Osteocyte (in vitro differentiated cells): ENCODE results near the gene MRGPRX2. TPM values are rescaled to one million over a fixed set of nuclear protein-coding genes. Genes with fewer than 3 reads are reported as not detected.

Experiments
- DNase-seq: peaks from one replicate; pipeline ENCODE4 v3.0.0; 2021; ENCODE audit warnings: mixed read lengths; ENCODE audit not compliant: unreplicated experiment; ENCODE audit errors: extremely low spot score
- H3K27ac Mint-ChIP-seq: one replicate; pipeline ENCODE4 v1.8.0; 2021; ENCODE audit warnings: mild to moderate bottlenecking, mixed read lengths; ENCODE audit not compliant: unreplicated experiment
- H3K27me3 Mint-ChIP-seq: one replicate; pipeline ENCODE4 v1.8.0; 2021; ENCODE audit warnings: mixed read lengths; ENCODE audit not compliant: unreplicated experiment
- H3K36me3 Mint-ChIP-seq: one replicate; pipeline ENCODE4 v1.8.0; 2021; ENCODE audit warnings: mixed read lengths; ENCODE audit not compliant: unreplicated experiment
- H3K4me1 Mint-ChIP-seq: one replicate; pipeline ENCODE4 v1.8.0; 2021; ENCODE audit warnings: mixed read lengths; ENCODE audit not compliant: unreplicated experiment
- H3K4me3 Mint-ChIP-seq: one replicate; pipeline ENCODE4 v1.8.0; 2021; ENCODE audit warnings: mild to moderate bottlenecking, moderate library complexity, mixed read lengths; ENCODE audit not compliant: unreplicated experiment
- H3K9me3 Mint-ChIP-seq: one replicate; pipeline ENCODE4 v1.8.0; 2021; ENCODE audit warnings: mixed read lengths; ENCODE audit not compliant: unreplicated experiment
- CTCF ChIP-seq: fragments of 200-600 bp; sonication (generic); IDR thresholded peaks from 2 replicates; pipeline ENCODE4 v1.5.0; 2021; ENCODE audit warnings: antibody characterized with exemption, mild to moderate bottlenecking, moderate library complexity
- total RNA-seq: library from RNA; stranded (reverse); gene quantifications from 2 replicates; pipeline ENCODE4 v1.2.1, GENCODE V29; 2021

Gene MRGPRX2
- total RNA-seq, 1 donor from 2014 or later = not detected

GRCh38 chr11:19071255-19071654 is 10.7 kb upstream of the MRGPRX2 start:
- Mint-ChIP-seq H3K4me3 (peak overlapping the region; percentile 44), H3K9me3 (peaks cover 8% of the 10 kb centered on the region), H3K27me3 (peaks cover 44% of the 10 kb centered on the region), H3K27ac (no peak overlapping the region), H3K36me3 (no peaks in the 10 kb centered on the region), H3K4me1 (peaks cover 3% of the 10 kb centered on the region)
- peak; percentile 91 for TF ChIP-seq CTCF
- DNase-seq = no peak

GRCh38 chr11:19059833-19060232 is 684 bp downstream of the MRGPRX2 start:
- Mint-ChIP-seq H3K4me3 (no peak overlapping the region), H3K4me1 (no peaks in the 10 kb centered on the region), H3K9me3 (no peaks in the 10 kb centered on the region), H3K27me3 (peaks cover 61% of the 10 kb centered on the region), H3K27ac (no peak overlapping the region), H3K36me3 (no peaks in the 10 kb centered on the region)
- no peak for DNase-seq
- TF ChIP-seq CTCF = no peak

- no peak for DNase-seq
- Mint-ChIP-seq H3K27ac (no peak overlapping the region), H3K9me3 (no peaks in the 10 kb centered on the region), H3K4me1 (no peaks in the 10 kb centered on the region), H3K4me3 (no peak overlapping the region), H3K36me3 (no peaks in the 10 kb centered on the region), H3K27me3 (peaks cover 41% of the 10 kb centered on the region)
- no peak for TF ChIP-seq CTCF
These were observed 4.6 kb downstream of the MRGPRX2 start for GRCh38 chr11:19055905-19056304.

- no peaks in the 10 kb centered on the region for H3K4me1 Mint-ChIP-seq
- peaks cover 4% of the 10 kb centered on the region for H3K9me3 Mint-ChIP-seq
- no peaks in the 10 kb centered on the region for H3K36me3 Mint-ChIP-seq
- H3K27me3 Mint-ChIP-seq = peaks cover 38% of the 10 kb centered on the region
- DNase-seq = no peak
- H3K27ac Mint-ChIP-seq = no peak overlapping the region
- H3K4me3 Mint-ChIP-seq = no peak overlapping the region
- TF ChIP-seq CTCF = no peak
These were observed 5.5 kb downstream of the MRGPRX2 start for GRCh38 chr11:19055016-19055415.

GRCh38 chr11:19053909-19054308 is 6.6 kb downstream of the MRGPRX2 start:
- Mint-ChIP-seq H3K27me3 (peaks cover 34% of the 10 kb centered on the region), H3K4me1 (no peaks in the 10 kb centered on the region), H3K9me3 (peaks cover 4% of the 10 kb centered on the region), H3K27ac (no peak overlapping the region), H3K4me3 (no peak overlapping the region), H3K36me3 (no peaks in the 10 kb centered on the region)
- no peak for TF ChIP-seq CTCF
- no peak for DNase-seq
